ENCODE measurements around the gene HAGH. TPM values are rescaled to one million over a fixed set of nuclear protein-coding genes. Genes with fewer than 3 reads are reported as not detected.

The HAGH gene
- total and polyA plus RNA-seq, 9 of the 15 experiments (the other 6 are each of a cell fraction or from before 2014, with no cell fraction given), result 0.46 to 35.1 (median 16.8) TPM

DNA sequence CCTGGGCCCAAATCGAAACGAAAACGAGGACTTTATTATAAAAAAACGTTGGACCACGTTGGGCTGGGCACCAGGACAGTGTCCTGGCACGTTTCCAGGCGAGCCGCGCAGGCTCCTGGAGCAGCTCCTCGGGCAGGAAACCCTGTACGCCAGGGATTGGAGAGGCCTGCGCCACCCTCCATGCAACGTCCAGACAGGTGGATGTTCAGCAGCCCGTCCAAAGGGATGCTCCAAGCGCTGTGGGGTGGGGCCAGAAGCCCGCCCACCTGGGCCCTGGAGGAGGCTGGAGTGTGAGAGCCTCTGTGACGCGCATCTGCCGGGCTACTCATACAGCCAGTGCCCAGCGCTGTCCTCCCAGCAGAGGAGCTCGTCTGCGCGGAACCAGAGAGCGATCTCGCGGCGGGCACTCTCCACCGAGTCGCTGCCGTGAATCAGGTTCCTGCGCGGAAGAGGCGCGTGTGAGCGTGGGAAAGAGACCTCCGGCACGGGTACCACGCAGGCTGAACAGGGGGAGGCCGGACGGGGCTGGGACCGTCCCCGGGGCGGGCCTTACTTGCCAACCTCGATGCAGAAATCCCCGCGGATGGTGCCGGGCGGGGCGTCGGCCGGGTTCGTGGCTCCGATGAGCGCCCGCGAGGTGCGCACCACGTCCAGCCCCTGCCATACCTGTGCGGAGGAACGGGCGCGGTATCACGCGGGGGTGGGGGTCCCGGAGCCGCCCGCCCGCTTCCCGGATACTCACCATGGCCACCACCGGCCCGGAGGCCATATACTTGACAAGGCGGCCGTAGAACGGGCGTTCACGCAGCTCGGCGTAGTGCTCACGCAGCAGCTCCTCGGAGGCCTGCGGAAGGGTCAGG is 56.1 kb downstream of the HAGH start (continued):
- TF ChIP-seq UBTF (IDR thresholded peaks at IDR 0.05; ENCODE audit: borderline replicate concordance in 1 of 2, low read depth in 2 of 2, low read length in 2 of 2), result no peak
- no peak for TF ChIP-seq MEF2D (tag; conservative IDR thresholded peaks at IDR 0.05; ENCODE audit: low read depth)
- TF ChIP-seq GTF2E2 (tag; IDR thresholded peaks at IDR 0.05), result no peak
- no peak for TF ChIP-seq CBX3 (IDR thresholded peaks at IDR 0.05; ENCODE audit: borderline replicate concordance in 1 of 2, low read length in 2 of 2)
- TF ChIP-seq, protein P1, sequence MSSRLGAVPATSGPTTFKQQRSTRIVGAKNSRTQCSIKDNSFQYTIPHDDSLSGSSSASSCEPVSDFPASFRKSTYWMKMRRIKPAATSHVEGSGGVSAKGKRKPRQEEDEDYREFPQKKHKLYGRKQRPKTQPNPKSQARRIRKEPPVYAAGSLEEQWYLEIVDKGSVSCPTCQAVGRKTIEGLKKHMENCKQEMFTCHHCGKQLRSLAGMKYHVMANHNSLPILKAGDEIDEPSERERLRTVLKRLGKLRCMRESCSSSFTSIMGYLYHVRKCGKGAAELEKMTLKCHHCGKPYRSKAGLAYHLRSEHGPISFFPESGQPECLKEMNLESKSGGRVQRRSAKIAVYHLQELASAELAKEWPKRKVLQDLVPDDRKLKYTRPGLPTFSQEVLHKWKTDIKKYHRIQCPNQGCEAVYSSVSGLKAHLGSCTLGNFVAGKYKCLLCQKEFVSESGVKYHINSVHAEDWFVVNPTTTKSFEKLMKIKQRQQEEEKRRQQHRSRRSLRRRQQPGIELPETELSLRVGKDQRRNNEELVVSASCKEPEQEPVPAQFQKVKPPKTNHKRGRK (tag; IDR thresholded peaks at IDR 0.05), result no peak
- TF ChIP-seq, protein P2, sequence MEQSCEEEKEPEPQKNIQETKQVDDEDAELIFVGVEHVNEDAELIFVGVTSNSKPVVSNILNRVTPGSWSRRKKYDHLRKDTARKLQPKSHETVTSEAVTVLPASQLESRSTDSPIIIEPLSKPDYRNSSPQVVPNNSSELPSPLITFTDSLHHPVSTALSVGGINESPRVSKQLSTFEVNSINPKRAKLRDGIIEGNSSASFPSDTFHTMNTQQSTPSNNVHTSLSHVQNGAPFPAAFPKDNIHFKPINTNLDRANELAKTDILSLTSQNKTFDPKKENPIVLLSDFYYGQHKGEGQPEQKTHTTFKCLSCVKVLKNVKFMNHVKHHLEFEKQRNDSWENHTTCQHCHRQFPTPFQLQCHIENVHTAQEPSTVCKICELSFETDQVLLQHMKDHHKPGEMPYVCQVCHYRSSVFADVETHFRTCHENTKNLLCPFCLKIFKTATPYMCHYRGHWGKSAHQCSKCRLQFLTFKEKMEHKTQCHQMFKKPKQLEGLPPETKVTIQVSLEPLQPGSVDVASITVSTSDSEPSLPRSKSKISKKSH (CRISPR knock-in tag; IDR thresholded peaks at IDR 0.05), result no peak
- TF ChIP-seq TCF7 (IDR thresholded peaks at IDR 0.05; ENCODE audit: borderline replicate concordance), result no peak
- TF ChIP-seq CCAR2 (IDR thresholded peaks at IDR 0.05; ENCODE audit: low read depth, low read length), result no peak
- no peak for TF ChIP-seq MCM3 (IDR thresholded peaks at IDR 0.05)
- TF ChIP-seq ZFP1 (CRISPR knock-in tag; IDR thresholded peaks at IDR 0.05), result 0 out of 2 replicates have a peak, but pooled peaks have one; percentile 5
- TF ChIP-seq RBBP5 (IDR thresholded peaks at IDR 0.05; ENCODE audit: borderline replicate concordance, insufficient read depth, low read length, poor library complexity, severe bottlenecking), result peak; percentile 24
- TF ChIP-seq KHSRP (IDR thresholded peaks at IDR 0.05), result no peak
- TF ChIP-seq GATAD2A (IDR thresholded peaks at IDR 0.05), result no peak
- TF ChIP-seq TAF15 (IDR thresholded peaks at IDR 0.05; ENCODE audit: low read depth, low read length), result no peak
- TF ChIP-seq PTRF (tag; IDR thresholded peaks at IDR 0.05), result no peak
- 0 out of 2 replicates have a peak, but pooled peaks have one; percentile 5 for TF ChIP-seq THAP12 (CRISPR knock-in tag; IDR thresholded peaks at IDR 0.05)
- TF ChIP-seq ZNF764 (CRISPR knock-in tag; IDR thresholded peaks at IDR 0.05; ENCODE audit: low read depth), result no peak
- no peak for TF ChIP-seq NCOR1 (IDR thresholded peaks at IDR 0.05)

Data from K562 (cell line).